GM12891 (cell line): ENCODE results near the gene PCSK9.

Source experiments
- POLR2AphosphoS5 ChIP-seq: IDR thresholded peaks from 2 replicates; pipeline ENCODE4 v1.6.1; 2011; ENCODE audit warnings: low read depth, low read length, control low read depth
- SPI1 ChIP-seq: IDR thresholded peaks from 2 replicates; pipeline ENCODE4 v1.6.1; 2011; ENCODE audit warnings: low read depth, low read length, control low read depth

DNA sequence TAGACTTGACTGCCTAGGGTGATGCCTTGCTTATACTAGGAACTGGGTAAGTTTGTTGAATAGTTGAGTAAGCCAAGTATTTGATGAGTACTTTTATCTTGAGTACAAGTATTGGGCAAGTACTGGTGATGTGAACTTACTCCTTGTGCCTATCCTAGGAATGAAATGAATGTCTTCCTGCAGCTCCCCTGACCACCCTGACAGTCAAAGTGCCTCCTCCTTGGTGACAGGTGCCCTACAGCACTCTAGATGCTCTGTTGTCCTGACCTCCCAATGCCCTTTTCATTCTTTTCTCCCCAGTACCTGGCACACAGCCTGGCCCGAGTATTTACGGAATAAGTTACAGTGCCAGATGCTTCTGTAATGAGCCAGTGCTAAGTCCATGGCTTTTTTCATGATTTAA, 25.5 kb downstream of the PCSK9 start:
- TF ChIP-seq POLR2AphosphoS5, result no peak
- no peak for TF ChIP-seq SPI1
